ENCODE measurements around the gene RGS14.

GRCh38 chr5:177320879-177321278 is 36.8 kb upstream of the RGS14 start:
- TF ChIP-seq EZH2 (IDR thresholded peaks at IDR 0.05; ENCODE audit: low read depth), result no peak
- no peak for TF ChIP-seq CTCF (conservative IDR thresholded peaks at IDR 0.05)

All from PC-9 (cell line).